ENCODE results near the gene APBA1. TPM values are rescaled to one million over a fixed set of nuclear protein-coding genes. Genes with fewer than 3 reads are reported as not detected.

Gene APBA1
- polyA plus RNA-seq, 3 donors, result 1.6 TPM; not detected in 2

DNA sequence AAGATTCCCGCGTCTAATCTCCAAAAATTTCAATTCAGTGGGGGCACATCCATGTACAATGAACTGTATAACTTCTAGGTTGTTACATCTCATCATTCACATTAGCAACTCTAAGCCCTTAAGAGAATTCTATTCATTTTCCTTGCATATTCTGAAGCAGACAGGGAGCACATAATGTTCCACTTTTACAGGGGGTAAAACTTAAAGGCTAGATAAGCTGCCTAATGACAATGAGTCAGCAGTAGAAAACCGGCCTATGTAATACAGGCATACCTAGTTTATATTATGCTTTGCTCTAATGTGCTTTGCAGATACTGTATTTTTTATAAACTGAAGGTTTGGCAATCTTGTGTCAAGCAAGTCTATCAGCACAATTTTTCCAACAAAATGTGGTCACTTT is 47.2 kb upstream of the APBA1 start:
- H2AFZ ChIP-seq (ENCODE audit: insufficient read depth, low read depth, low read length, poor library complexity, severe bottlenecking), result no peak overlapping the region
- no peaks in the 10 kb centered on the region for H3K79me2 ChIP-seq (ENCODE audit: insufficient read depth, low read length)
- TF ChIP-seq, protein P1, sequence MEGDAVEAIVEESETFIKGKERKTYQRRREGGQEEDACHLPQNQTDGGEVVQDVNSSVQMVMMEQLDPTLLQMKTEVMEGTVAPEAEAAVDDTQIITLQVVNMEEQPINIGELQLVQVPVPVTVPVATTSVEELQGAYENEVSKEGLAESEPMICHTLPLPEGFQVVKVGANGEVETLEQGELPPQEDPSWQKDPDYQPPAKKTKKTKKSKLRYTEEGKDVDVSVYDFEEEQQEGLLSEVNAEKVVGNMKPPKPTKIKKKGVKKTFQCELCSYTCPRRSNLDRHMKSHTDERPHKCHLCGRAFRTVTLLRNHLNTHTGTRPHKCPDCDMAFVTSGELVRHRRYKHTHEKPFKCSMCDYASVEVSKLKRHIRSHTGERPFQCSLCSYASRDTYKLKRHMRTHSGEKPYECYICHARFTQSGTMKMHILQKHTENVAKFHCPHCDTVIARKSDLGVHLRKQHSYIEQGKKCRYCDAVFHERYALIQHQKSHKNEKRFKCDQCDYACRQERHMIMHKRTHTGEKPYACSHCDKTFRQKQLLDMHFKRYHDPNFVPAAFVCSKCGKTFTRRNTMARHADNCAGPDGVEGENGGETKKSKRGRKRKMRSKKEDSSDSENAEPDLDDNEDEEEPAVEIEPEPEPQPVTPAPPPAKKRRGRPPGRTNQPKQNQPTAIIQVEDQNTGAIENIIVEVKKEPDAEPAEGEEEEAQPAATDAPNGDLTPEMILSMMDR (IDR thresholded peaks at IDR 0.05), result no peak
- H3K27me3 ChIP-seq (ENCODE audit: control insufficient read depth in 2 of 2, insufficient read depth in 2 of 2, low read length in 2 of 2), result no peaks in the 10 kb centered on the region
- no peak overlapping the region for H3K4me3 ChIP-seq (replicated peaks in 1 of 3; ENCODE audit: low read depth in 2 of 3, low read length in 3 of 3)
- H4K20me1 ChIP-seq (ENCODE audit: insufficient read depth, low read length), result no peaks in the 10 kb centered on the region
- H3K9me3 ChIP-seq (replicated peaks in 1 of 2; ENCODE audit: control insufficient read depth in 1 of 2, insufficient read depth in 1 of 2, low read length in 2 of 2), result no peaks in the 10 kb centered on the region
- no peak overlapping the region for H3K4me2 ChIP-seq (replicated peaks; ENCODE audit: extremely low read depth, low read length, poor library complexity, severe bottlenecking)
- Mint-ChIP-seq H3K4me3 (no peak overlapping the region), H3K9me3 (no peaks in the 10 kb centered on the region), H3K4me1 (no peaks in the 10 kb centered on the region), H3K36me3 (peaks cover 61 to 73% of the 10 kb centered on the region in 2 donors), H3K27me3 (ENCODE audit: low read depth in 3 of 3) (no peaks in the 10 kb centered on the region), H3K27ac (no peak overlapping the region)
- WGBS (ENCODE audit: insufficient coverage), result no CpG with 5 or more reads among the region's 3 CpGs
- intact Hi-C loops (cut with micrococcal nuclease), result no loop called here
- no peak overlapping the region for H3K27ac ChIP-seq (ENCODE audit: low read depth in 1 of 2, low read length in 2 of 2)
- no peak overlapping the region for H3K9ac ChIP-seq (ENCODE audit: insufficient read depth, low read length, poor library complexity, severe bottlenecking)
- peaks cover 52 to 95% of the 10 kb centered on the region in 2 donors for H3K36me3 ChIP-seq (replicated peaks in 1 of 2; ENCODE audit: control insufficient read depth in 1 of 2, insufficient read depth in 2 of 2, low read length in 2 of 2)
- no peak for DNase-seq
- H3K4me1 ChIP-seq (ENCODE audit: control insufficient read depth in 1 of 2, insufficient read depth in 2 of 2, low read length in 2 of 2), result no peaks in the 10 kb centered on the region

DNA sequence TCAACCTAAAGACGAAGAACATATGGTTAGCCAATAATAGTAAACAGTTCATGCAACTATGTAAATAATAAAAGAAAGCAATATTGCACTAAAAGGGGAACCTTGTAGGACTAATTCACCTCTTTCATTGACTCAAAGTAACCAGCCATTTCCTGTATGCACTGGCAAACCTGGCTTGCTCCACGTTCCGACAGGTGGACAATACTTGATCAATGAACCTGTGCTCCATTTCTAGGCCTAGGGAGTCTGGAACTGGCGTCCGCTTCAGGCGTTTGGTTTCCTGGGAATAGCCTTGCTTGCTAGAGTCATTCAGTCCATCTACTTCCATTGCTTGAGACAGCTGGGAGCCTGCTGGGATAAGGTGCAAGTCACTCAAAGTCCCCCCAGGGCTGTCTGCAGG is 46.0 kb upstream of the APBA1 start:
- intact Hi-C loops (cut with micrococcal nuclease), result no loop called here
- no peak overlapping the region for H3K27ac Mint-ChIP-seq

More for the DNA sequence above, 46.0 kb upstream of the APBA1 start:
- Mint-ChIP-seq H3K9me3 (no peaks in the 10 kb centered on the region), H3K36me3 (peaks cover 63 to 71% of the 10 kb centered on the region in 2 donors), H3K4me1 (no peaks in the 10 kb centered on the region), H3K27me3 (ENCODE audit: low read depth in 3 of 3) (no peaks in the 10 kb centered on the region), H3K4me3 (no peak overlapping the region)
- Histone ChIP-seq H3K4me1 (ENCODE audit: control insufficient read depth in 1 of 2, insufficient read depth in 2 of 2, low read length in 2 of 2) (no peaks in the 10 kb centered on the region), H3K27me3 (ENCODE audit: control insufficient read depth in 2 of 2, insufficient read depth in 2 of 2, low read length in 2 of 2) (no peaks in the 10 kb centered on the region), H3K4me3 (replicated peaks in 1 of 3; ENCODE audit: low read depth in 2 of 3, low read length in 3 of 3) (no peak overlapping the region), H3K27ac (ENCODE audit: low read depth in 1 of 2, low read length in 2 of 2) (no peak overlapping the region), H4K20me1 (ENCODE audit: insufficient read depth, low read length) (no peaks in the 10 kb centered on the region), H2AFZ (ENCODE audit: insufficient read depth, low read depth, low read length, poor library complexity, severe bottlenecking) (no peak overlapping the region), H3K9me3 (replicated peaks in 1 of 2; ENCODE audit: control insufficient read depth in 1 of 2, insufficient read depth in 1 of 2, low read length in 2 of 2) (no peaks in the 10 kb centered on the region), H3K4me2 (replicated peaks; ENCODE audit: extremely low read depth, low read length, poor library complexity, severe bottlenecking) (no peak overlapping the region), H3K36me3 (replicated peaks in 1 of 2; ENCODE audit: control insufficient read depth in 1 of 2, insufficient read depth in 2 of 2, low read length in 2 of 2) (peaks cover 55 to 98% of the 10 kb centered on the region in 2 donors), H3K79me2 (ENCODE audit: insufficient read depth, low read length) (no peaks in the 10 kb centered on the region), H3K9ac (ENCODE audit: insufficient read depth, low read length, poor library complexity, severe bottlenecking) (no peak overlapping the region)
- TF ChIP-seq, protein P1 (IDR thresholded peaks at IDR 0.05), result no peak
- no peak for DNase-seq
- 100% methylated on average over 5 of the region's 6 CpGs for WGBS (ENCODE audit: insufficient coverage)
